IPS-NIHi7 (cell line): ENCODE data around the gene MFNG.
A peak's percentile ranks its signal among the peaks of the same experiment; 100 is the strongest.

Source experiments
- DNase-seq: peaks from one replicate; pipeline ENCODE4 v3.0.0; 2012; ENCODE audit warnings: mixed read lengths; ENCODE audit errors: extremely low spot score

MFNG gene

DNA sequence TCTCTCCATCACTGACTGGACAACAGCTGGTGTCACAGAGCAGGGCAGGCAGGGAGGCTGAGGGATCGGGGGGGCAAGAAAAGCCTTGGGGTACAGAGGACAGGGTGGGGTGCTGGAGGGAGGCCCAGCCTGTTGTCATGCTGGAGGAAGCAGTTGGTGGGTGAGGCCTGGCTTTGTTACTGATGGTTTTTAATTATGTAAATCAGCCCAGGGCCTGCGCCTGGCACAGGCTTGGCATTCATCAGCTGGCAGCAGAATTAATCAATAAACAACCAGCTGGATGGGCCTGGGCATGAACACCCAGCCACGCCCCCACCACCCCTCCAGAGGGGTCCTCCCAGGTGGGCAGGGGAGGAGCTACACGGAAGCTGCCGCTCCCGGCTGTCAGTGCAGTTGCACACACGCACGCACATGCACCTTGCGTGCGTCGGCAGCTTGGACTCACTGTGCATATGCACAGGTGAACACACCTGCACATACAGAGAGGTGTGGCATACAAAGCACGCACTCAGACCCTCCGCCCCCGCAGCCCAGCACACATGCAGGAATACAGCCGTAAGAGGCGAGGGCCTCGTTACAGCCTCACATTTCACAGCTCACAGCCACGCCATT is 37.6 kb downstream of the MFNG start:
- DNase-seq: no peak

DNA sequence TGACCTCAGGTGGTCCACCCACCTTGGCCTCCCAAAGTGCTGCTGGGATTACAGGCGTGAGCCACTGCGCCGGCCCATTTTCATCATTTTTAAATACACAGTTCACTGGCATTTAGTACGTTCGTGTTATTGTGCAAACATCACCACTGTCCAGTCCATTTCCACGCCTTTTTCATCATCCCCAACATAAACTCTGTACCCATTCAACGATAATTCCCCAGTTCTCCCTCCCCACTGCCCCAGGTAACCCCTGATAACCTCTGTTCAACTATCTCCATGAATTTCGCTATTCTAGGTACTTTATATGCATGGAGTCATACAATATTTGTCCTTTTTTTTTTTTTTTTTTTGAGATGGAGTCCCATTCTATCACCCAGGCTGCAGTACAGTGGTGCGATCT is 40.7 kb downstream of the MFNG start:
- DNase-seq: no peak

DNA sequence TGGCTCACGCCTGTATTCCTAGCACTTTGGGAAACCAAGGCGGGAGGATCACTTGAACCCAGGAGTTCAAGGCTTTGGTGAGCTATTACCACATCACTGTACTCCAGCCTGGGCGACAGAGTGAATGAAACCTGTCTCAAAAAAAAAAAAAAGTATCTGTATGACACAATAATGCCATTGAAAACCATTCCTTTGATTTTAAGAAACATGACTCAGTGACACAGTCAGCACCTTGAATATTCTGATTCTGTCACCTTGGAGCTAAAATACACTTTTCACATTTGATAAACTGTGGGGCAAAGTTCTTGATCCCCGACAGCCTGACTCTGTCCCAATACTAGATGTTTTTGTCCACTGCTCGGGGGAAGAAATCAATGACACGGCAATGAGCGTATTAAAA is 42.2 kb downstream of the MFNG start:
- no peak for DNase-seq

DNA sequence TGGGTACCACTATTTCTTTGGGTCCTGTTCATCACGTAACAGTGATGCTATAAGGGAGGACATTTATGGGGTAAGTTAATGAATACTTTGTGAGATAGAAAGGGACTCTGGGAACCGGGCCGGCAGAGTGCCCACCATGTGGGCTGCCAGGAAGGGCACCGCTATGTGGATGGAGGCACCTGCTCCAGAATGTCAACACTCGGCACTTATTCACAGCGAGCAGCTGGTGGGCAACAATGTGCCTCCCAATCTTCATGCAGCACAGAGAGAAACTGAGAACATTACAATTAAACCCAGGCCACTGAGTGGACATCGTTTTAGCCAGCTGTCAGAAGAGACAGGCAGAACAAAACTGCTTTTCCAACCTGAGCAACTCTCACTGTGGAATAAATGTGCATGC is 43.1 kb downstream of the MFNG start:
- DNase-seq: no peak

- no peak for DNase-seq
Observed at GRCh38 chr22:37442537-37442936, 43.6 kb downstream of the MFNG start.

DNA sequence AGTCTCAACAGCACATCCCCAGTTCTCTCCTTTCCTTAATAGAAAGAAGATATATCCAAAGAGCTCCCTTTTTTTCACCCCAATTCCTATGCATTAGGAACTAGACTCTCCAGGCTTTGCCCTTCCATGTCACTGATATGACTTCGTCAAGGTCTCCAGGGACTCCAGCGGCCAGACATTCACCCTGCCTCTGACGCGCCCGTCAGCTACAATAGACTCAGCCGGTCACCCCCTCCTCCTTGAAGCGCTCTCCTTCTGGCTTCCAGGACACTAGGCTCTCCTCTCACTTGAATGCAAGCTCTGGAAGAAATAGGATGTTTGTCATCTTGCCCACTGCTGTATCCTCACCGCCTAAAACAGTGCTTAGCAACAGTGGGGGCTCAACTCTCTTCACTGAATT is 44.0 kb downstream of the MFNG start:
- DNase-seq: no peak

GRCh38 chr22:37440875-37441274 is 45.3 kb downstream of the MFNG start:
- no peak for DNase-seq

GRCh38 chr22:37439347-37439746 is 46.8 kb downstream of the MFNG start:
- DNase-seq: no peak

DNA sequence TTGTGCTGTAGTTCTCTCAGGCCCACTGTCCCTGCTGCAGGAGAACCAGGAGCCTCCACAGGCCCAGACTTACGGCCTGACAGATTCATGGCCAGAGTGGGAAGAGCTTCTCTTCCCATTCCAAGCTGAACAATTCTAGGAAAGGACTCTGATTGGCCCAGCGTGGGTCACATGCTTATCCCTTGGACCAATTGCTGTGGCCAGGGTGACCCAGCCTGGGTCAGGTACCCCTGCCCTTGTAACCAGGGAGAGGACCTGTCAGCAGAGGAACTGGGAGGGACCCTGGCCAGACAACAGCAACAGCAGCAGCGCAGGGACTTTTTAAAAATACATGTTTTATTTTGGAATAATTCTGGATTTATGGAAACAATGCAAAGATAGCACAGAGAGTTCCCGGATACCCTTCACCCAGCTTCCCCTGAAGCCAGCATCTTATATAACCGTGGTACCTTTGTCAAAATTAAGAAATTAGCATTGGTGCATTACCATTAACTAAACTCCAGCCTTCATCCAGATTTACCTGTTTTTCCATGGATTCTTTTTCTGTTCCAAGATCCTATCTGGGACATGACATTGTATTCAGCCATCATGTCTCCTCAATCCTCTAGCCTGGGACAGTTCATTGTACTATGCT is 50.1 kb downstream of the MFNG start:
- DNase-seq: no peak

GRCh38 chr22:37433786-37434185 is 52.4 kb downstream of the MFNG start:
- DNase-seq: no peak

- DNase-seq: no peak
Observed at GRCh38 chr22:37432708-37433054, 53.5 kb downstream of the MFNG start.

GRCh38 chr22:37431801-37432707 is 54.1 kb downstream of the MFNG start:
- no peak for DNase-seq

DNA sequence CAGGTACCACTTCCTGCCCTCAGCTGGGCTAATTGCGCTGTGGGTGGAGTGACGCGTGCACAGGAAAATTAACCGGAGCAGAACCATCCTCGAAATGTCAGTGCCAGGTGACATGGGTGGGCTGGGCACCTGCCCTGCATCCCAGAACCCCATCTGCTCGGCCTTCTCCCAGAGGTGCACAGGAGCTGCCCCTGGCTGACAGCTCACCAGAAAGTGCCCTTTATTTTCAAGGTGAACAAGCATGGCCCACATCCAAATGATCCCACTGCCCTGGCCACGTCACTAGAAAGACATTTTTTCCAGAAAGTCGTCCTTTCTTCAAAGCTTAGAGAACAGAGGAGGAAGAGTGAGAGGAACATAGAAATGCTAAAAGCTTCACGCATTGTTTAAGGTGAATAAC is 54.8 kb downstream of the MFNG start:
- no peak for DNase-seq

- DNase-seq: no peak
Observed at GRCh38 chr22:37430941-37431340, 55.2 kb downstream of the MFNG start.

DNA sequence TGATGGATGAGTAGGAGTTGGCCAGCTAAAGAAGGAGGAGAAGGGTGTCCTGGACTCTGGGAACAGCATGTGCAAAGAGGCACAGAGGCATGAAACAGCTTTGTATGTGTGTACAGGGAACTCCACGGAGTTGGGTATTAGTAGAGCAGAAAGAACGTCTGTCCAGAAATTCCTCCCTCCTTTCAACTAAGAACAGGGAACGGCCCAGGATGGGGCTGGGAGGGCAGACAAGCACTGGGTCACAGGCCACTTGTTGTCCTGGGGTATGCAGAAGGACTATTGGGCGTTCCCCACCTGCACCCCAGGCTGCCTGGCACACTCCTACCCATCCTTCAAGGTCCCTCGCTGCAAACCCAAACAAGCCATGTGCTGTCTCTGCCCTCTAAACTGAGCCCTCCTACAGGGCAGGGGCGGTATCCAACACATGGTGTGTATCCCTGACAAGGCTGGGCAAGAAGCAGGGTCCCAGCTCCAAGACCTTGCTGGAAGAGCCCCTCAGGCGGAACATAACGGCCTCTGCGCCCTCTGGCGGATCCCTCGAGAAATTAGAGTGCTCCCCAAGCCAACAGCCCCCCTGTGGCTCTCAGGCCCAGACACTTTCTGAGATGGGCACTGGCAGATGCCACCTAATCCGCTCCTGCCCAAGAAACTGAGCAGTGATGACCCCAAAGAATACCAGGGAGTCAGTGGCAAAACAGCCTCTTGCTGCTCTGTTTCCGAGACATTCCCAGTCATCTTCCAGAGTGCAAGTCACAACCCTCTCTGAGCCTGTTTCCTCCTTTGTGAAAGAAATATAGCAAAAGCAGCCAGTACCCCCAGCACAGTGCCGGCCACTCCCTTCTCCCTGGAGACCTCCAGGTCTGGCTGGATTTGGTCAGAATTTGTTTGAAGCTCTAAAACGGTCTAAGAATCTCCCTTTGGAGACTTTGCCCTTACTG is 57.3 kb downstream of the MFNG start:
- DNase-seq: peak; percentile 91

DNA sequence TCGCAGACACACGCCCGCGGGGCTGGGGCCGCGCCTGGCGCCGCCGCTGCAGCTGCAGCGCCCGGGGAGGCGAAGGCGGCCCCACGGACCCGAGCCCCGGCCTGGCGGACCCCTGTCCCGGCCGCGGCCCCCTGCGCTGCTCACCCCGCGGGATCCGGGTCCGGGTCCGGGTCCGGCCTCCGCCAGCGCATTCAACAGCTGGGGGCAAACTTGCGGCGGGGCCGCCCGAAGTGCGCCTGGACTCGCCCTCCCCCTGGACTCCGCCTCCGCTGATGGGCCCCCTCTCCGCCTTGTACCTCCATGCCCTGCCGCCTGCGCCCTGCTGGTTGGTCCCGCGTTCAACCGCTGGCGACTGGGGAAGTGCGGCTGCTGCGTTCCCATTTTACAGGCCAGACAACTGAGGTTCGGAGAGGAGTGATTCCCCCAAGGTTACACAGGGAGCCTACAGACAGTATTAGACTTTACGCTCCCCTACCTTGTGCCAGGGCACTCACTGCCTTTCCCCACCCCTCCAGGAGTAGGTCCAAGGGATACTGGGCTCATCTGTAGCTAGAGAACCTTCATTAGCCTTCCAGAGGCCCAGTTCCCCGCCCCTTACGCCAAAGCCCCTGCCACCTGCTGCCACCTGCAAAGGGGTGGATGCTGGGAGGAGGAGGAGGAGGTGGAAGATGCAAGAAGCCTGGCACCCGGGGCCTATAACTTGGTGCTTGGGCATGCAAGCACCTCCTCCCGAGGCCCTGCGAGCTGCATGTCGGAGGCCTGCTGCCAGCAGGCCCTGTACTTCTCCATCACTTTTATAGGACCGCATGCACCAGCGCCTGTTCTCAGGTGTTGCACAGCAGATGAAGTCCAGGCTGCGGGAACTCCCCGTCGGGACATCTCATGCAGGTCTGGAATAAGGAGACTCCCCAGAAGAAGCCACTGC is 58.2 kb downstream of the MFNG start:
- no peak for DNase-seq

DNA sequence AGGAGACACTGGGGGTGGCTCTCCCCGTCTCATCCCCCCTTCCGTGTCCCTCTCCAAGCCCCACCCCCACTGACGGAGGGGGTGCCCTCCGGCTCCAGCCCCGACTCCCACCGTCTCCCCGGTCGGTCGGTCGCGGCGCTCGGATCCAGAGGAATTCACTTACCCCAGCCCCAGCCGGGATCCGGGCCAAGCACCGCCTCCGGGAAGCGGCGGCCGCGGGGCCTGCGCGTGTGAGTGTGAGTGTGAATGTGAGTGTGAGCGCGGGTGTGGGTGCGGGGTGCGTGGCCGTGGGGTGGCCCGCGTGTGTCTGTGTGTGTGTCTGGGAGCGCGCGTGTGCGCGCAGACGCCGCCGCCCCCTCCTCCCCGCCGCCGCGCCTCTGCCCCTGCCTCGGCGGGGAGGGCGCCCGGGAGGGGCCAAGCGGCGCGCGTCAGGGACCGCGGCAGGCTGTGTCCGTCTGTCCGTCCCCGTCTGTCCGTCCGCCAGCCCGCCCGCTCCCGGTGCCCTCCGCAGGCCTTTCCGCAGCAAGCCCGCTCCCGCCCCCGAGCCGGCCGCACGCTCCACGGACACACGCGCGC is 59.0 kb downstream of the MFNG start, which contains the start of gene ELFN2:
Gene ELFN2, minus strand, starts transcription at position 345 of the 576 bp plus-strand sequence. CDS start 51,945 bp downstream, outside the sequence.
- DNase-seq: no peak

GRCh38 chr22:37426706-37427134 is 59.5 kb downstream of the MFNG start:
- DNase-seq: no peak

DNA sequence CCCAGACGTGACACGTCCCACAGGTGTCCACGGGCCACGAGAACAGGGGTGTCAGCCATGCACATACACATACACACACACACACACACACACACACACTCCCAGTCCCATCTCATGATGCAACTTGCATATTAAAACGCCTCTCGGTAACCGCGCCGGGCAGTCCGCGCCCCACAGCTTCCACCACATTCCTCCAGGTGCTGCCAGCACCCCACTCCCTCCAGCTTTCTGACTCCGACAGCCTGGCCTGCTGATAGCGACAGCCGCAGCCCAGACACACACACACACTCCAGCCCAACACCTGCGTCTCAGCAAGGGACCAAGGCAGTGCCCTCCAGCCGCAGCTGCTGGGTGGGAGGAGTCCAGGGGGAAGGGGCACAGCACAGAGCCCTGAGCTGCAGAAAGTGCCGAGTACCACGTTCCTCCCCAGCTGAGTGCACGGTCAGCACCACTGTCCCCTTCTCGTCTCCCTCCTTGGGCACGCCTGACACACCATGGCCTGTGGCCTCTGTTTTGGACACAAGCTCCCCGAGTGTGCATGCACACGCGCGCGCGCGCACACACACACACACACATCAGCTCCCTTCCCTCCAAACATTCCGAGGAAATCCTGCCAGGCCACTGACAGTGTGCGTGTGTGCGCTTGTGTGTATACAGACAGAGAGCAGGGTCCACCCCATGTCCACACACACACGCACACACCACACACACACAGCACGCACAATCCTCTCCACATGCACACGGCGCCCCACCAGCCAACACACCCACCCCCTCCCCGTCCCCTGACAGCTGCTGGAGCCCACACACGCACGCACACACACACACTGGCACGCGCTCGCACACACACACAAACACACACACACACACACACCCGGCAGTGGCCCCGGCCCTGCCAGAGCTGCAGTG is 60.1 kb downstream of the MFNG start:
- DNase-seq: peak; percentile 54
